ENCODE results near the gene ARL15.

DNA sequence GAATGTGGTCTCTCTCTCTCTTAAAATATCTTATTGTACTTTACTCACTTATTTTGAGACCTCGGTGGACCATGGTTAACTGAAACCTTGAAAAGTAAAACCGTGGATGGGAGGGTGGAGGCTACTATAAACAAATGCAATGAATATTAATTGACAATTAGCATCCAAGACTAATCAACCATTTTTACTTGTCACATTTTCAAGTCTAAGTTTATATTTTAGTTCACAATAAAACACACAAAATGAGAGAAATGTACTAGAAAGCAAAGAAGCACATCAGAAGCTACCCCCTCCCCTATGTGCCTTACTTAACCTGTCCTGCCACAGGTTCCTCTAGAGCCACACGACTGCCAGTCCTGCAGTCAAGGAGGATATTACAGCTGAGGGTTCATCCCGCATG, 4.6 kb downstream of the ARL15 start:
- TF ChIP-seq CTCF (conservative IDR thresholded peaks at IDR 0.05 in 1 of 2, IDR thresholded peaks at IDR 0.05 in 1 of 2; ENCODE audit: extremely low read depth in 1 of 2, insufficient read depth in 1 of 2, low read depth in 1 of 2, low read length in 2 of 2): no peak
- no peak for TF ChIP-seq EZH2 (IDR thresholded peaks at IDR 0.05; ENCODE audit: borderline replicate concordance, low read length)
